GM21390 (cell line): ENCODE measurements around the gene MCM3AP.
A peak's percentile ranks its signal among the peaks of the same experiment; 100 is the strongest.
"Not testable (repeated sequence)": the region's sequence is repeated elsewhere in the genome, so short reads cannot be mapped to it uniquely, and the experiment has no call there.

Experiments
- ATAC-seq: cut with Tn5 transposase; IDR thresholded peaks from one replicate; pipeline ENCODE4 v1.9.1; 2021; ENCODE audit not compliant: unreplicated experiment

MCM3AP gene

DNA sequence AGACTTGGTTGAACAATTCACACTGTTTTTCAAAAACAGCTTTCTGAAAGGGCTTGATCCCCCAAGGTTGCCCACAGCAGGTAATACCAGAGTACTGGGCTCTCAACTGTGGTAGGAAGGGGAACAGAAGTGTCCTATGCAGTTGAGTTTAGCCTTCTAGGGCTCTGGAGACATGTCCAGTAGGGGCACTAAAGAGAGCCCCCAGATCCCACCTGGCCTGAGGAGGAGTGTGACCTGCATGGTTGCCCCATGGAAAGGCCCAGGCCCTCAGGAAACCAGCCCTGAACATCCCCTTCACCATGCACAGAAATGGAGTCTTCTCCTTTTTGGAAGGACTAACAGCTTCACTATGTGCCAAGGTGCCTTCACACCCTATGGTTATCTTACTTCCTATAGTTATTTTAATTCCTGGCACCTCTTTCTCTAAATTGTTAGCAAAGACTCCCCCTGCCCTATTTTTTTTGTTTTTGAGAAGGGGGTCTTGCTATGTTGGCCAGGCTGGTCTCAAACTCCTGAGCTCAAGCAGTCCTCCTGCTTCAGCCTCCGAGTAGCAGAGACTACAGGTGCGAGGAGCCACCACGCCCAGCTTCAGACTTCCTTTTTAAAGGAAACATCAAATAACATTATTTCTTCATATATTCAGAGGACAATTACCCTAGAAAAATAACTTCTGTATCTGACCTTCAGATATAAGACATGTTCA lies 40.0 kb downstream of the MCM3AP start:
- no peak for ATAC-seq

DNA sequence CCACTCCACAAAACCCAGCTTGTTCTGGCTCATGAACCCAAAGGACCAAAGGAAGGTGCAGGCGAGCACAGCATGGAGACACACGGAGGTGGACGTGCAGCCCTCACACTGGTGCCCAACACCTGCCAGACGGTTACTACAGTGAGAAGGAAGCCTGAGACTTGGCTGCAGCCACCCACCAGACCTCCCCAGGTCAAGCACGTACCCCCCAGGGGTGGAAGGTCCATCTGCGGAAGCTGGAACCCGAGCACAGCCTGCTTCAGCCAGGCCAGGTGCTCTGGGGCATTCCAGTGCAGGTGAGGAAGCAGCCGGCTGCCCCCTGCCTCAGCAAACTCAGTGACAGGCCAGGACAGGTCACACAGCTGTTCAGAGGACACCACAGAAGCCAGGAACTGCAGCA lies 40.8 kb downstream of the MCM3AP start:
- no peak for ATAC-seq

DNA sequence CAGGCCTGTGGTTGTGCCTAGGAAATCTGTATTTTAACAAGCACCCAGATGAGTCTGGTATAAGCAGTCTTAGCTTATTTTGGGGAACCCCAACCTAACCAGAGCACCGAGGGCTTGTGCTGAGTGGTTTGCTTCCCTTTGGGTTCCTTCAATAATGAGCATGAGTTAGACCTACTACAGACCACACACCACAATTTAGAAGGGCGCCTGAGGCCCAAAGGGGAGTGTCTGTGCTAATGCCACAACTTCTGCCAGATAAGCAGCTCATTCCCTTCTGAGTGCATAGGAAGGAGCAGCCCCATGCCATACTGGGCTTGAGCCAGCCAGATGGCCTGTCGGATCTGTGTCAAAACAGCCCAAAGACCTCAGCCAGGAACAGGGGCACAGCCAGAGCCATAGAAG lies 41.5 kb downstream of the MCM3AP start:
- ATAC-seq: no peak

DNA sequence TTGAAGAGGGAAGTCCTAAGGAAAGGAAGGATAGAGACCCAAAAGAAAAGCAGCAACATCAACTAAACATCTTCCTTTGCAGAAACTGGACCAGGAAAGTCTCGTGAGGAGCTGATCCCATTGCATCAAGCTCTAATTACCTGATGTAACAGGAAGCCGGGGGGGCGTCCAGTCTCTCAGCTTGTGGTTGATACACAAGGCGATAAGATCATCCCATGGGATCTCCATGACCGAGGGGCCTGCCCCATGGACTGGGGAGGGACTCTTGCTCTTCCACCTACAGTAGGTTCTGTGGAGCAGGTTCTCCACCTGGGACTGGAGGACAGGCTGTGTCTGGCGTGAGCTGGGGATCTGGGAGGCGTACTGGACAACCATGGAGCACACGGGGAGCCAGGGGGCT lies 42.1 kb downstream of the MCM3AP start:
- no peak for ATAC-seq

DNA sequence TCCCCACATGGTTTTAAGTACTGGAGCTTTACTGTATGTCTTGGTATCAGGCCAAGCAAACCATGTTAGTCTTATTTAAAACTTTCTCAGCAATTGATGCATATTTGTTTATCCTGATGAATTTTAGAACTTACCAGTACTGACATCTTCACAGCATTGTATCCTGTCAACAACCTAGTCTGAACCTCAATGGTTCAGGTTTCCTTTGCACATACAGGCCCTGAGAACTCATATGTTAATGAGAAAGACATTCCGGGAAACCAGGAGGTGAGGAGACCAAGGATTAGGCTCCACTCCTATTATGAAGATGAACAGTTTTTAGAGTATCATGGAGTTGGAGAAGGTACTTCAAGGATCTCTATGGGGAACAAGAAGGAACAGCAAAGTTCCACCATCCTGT lies 43.8 kb downstream of the MCM3AP start:
- ATAC-seq: not testable (repeated sequence)

DNA sequence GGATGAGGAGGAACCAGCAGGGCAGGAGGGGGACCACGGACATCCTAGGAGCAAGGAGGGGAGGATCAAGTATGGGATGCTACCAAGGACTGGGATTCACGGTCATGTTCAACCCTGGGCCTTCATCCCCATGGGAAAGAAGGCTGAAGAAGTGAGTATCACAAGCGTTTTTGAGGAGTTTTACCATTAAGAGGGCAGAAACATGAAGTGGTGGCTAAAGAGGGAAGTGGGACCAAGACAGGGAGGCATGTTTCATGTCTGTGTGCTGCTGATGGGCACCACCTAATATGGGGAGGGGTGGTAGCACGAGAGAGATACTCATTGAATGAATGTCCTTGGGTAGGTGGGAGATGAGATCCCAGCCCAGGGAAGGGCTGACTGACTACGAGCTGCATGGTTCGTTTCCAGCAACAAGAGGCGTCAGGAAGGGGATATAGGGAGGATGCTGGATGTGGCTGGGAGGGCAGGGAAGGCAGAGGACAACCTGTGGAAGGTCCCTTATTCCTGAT lies 45.5 kb downstream of the MCM3AP start:
- no peak for ATAC-seq

DNA sequence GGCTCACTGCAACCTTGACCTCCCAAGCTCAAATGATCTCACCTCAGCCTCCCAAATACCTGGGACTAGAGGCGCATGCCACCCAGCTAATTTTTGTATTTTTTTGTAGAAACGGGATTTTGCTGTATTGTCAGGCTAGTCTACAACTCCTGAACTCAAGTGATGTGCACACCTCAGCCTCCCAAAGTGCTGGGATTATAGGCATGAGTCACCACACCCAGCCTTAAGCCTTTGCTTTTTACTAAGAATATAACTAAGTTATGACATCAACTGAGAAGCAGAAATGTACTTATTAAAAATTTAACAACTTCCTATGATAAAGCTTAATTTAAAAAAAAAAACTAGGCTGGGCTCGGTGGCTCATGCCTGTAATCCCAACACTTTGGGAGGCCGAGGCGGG lies 47.9 kb downstream of the MCM3AP start:
- ATAC-seq: no peak

DNA sequence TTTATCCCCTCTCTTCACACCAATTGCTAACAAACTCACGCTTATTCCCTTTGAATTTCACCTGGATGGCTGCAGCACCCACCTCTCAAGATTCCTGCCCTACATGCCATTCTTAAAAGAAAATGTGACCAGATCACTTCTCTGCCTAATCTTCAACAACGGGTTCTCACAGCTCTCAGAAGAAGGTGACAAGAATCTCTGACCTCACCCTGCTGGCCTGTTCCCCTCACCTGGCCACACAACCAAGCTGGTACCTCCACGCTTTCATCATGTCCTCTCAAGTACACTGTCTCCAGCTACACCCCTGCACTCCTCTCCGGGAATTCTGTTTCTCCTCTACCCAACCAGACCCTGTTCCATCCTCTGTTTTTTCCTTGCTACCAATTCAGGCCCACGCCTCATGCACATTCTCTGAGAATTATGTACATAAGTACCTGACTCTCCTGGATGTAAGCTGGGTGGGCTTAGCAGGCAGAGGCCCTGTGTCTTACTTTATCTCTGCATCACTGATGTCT lies 50.9 kb downstream of the MCM3AP start:
- no peak for ATAC-seq

DNA sequence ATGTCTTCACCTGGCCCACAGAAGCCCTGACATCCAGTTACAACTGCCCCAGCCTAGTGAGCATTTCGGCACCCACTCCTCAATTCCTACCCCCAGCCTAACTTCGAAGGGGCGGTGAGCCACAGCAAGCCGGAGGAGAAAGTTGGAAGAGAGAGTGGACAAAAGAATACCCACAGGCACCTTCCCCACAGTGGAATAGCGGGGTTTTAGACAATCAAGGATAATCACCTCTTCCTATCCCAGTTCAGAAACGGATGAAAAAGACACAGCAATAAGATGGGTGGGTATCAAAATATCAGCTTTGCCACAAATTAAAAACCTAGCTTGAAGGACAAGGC lies 55.5 kb downstream of the MCM3AP start:
- ATAC-seq: no peak

DNA sequence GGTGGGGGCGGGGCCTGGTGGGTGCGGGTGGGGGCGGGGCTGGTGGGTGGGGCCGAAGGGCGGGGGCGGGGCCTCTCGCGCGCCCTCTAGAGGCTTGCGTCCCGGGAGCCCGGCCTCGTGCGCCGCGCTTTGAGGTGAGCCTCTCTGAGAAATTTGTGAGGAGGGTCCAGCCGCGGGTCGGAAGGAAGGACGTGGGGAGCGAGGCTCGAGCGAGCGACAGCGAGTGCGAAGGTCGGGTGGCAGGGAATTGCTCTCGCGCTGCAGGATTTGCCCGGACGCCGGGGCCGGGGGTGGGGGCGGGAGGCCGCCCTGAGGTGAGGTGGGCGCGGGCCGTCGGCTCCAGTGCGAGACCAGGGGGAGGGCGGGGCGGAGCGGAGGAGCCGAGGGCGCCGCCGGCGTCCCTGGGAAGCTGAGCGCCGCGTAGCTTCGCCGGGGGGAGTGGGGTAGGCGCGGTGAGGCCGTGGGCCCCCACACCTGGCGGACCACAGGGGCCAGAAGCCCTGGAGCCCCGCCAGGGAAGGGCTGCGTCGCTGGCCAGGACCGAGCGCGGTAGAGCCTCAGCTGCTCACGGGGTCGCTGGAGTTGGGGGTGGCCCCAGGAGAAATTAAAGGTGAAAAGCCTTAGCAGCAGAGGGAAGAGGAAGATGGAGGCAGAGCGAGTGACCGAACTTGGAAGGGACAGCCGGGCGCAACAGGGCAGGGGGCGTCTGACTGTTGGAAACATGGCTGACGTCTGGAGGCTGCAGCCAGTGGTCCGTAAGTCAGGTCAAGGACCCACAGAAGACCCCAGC lies 56.1 kb downstream of the MCM3AP start:
- peak; percentile 19 for ATAC-seq

DNA sequence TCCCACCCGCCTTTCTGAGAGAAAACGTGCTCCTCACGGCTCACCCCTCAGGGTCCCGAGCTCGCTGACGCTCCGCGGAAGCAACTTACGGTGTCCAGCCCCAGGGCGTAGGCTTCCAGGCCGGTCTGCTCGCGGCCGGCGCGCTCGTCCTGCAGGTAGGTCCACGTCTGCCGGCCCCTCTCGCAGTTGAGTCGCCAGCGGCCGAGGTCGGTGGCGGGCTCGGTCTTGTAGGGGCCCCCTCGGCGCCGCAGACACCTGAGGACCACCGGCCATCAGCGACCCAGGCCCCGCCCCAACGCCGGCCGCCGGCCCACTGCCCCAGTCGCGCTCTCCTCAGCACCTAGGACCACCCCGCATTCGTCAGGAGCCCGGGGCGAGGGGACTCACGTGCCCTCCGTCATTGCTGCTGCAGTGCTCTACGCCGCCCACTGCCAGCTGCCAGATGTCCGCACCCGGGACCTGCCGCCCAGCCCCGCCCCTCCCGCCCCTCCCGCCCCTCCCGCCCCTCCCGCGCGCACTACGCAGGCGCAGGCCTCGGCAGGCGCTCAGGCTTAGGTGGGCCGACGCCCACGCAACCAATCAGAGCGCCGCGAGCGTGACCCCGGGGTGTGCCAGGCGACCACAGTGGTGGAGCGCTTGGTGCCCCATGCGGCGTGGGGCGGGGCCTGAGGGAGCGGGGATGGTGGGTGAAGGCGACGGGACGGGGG lies 56.9 kb downstream of the MCM3AP start, which contains the start of gene LSS:
Gene LSS, minus strand, starts transcription at position 430 of the 707 bp plus-strand sequence. Its CDS starts 29 bp downstream, at position 401.
- peak; percentile 75 for ATAC-seq

DNA sequence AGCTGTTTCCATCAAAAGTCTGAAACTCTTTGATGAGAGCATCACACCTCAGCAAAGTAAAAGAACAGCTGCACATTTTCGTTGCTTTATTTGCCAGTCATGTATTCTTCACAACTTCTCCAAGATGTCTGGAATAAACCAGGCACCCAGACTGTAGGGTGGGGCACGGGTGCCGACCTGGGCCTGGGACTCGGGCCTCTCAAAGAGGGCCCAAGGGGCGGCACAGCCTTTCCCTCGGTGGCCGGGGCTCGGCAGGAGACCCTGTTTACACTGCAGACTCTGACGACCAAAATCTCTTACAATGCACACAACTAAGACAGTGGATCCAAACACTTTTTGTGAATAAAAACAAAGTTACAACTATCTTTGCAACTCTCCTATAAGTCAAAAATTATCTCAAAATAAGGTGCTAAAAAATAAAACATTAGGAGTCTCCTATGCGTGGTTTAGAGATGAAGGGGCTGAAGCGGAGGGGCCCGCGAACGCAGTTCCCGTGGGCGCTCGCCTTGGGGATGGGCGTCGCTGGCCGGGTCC lies 57.5 kb downstream of the MCM3AP start:
- ATAC-seq: no peak

DNA sequence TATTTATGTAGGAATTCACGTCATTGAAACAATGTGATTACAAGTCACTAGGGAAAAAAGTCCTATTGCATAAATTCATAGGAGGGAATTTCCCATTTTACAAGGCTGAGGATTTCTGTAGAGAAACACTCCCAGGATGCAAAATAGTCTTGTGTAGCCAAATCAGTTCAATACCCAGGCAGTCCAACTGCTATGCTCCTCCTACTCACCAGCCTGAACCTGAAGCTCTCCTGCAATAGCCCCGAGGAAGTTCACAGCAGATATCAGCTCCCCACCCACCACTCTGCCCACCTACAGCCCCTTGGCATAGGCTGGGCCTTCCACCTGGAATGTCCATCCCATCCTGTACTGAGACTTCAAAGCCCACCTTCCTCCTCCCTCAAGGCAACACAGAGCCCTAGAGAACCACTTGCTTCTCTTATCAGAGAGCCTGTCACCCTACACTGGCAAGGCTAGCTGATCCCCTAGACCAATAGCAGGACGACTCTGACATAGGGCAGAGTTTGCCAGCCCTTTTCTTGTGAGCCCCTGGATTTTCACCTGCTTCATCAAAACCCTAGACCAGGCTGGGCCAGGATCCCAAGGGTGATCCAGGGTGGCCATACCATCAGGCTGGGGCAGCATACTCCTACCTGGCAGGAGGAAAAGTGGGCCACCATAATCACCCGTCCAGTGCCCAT lies 58.4 kb downstream of the MCM3AP start:
- no peak for ATAC-seq

DNA sequence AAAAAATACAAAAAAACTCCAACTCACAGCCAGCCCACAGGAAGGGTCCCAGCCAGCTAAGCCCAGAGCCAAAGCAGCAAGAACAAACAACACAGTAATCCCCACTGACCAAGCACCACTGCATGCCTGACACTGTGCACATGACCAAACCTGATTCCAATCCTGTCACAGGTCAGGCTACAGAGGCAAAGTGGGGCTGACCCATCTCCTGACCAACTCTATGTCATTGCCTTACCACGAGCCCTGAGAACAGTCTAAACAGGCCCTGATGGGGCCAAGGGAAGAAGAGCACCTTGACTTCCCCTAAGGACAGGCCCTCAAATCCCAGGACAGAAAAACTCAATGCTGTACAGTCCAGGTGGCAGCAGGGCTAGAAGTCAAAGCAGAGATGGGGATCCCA lies 59.3 kb downstream of the MCM3AP start:
- no peak for ATAC-seq

DNA sequence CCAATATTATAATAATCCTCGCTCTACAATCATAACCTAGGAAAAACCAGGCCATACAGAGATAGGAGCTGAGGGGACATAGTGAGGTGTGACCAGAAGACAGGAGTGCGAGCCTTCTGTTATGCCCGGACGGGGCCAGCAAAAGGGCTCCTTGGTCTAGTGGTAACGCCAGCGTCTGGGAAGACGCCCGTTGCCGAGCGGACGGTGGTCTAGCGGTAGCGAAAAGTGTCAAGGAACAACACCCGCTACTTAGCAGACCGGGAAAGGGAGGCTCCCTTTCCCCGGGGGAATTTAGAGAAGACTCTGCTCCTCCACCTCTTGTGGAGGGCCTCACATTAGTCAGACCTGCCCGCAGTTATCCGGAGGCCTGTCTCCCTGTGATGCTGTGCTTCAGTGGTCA lies 61.8 kb downstream of the MCM3AP start:
- ATAC-seq: not testable (repeated sequence)

DNA sequence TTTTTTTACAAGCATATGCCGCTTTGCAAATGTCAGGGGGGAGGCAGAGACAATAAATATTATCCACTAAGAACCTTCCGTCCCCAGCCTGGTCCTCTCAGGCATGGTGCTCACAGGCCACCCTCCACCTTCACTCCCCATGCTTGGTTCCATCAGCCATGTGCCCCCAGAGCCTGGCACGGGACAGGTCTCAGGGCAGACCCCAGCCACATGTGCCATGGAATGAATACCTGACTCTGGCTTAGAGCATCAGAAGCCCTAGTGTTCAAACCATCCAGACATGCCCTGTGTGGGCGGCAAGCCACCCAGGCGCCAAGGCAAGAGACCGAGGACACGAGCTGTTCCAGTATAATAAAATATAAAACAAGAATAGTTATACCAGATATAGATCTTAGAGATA lies 62.2 kb downstream of the MCM3AP start:
- ATAC-seq: no peak

DNA sequence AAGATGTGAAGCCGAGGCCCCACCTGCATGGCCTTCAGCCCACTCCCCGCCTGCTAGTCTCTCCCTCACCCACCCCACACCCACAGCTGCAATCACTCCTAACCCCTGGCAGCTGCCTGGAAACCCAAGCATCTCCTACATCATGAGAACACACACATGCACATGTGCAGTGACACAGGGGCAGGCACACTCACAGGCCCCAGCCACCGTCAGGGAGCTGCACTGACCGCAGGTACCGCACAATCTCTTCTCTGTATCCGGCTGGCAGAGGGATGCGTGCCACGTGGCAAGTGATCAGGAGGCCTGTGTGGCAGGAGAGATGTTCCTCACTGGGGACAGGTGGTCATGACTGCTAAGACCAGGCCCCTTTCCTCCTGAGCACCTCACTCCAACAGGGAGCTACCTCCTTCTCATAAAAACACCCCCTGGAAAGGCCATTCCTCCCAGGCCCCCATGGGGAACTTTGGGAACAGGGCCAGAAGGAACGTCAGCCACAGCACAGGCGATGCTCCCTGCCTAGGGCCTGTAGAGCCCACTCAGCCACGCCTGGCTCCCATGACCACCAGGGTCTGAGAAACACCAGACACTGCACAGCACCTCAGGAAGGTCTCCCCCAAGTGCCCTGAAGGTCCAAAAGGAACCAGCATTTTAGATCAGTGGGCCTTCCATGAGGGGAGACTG lies 62.8 kb downstream of the MCM3AP start:
- no peak for ATAC-seq

DNA sequence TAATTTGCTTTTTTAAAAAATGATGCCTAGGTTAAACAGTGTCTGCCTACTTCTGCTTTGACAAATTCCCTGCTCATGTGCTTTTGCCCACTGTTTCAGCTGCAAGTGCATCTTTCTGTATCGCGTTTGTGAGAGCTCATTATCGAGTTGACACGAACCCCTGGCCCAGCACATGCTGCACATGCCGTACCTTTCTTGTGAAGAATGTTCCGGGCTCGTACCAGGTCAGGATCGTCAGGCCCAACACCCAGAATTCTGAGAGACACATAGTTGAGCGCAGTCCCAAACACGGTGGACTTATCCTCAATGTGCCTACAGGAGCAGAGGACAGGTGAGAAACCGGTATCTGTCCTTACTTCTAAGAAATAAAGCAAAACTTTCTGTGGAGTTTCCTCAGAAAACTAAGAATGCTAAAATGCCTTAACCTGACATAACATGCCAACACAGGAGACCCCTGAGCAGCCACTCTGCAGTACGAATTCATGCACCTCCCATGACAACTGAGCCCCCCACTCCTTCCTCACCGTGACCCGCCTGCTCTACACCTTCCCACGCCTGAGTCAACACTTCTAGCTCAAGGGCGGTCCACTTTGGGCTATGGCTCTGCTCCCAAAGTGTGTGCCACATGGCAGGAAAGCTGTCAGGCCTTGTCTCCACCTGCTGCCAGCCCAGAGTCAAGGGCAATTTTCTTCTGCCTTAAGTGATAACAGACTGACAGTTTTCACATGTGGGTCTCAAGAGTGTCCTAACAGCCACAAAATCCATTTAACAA lies 63.6 kb downstream of the MCM3AP start:
- ATAC-seq: no peak

DNA sequence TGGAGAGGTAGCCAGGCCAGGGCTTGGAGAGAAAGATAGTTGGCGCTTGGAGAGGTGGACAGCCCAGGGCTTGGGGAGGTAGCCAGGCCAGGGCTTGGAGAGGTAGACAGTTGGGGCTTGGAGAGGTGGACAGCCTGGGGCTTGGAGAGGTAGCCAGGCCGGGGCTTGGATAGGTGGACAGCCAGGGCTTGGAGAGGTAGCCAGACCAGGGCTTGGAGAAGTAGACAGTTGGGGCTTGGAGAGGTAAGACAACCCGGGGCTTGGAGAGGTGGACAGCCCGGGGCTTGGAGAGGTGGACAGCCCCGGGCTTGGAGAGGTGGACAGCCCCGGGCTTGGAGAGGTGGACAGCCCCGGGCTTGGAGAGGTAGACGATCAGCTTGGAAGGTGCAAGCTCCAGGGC lies 64.6 kb downstream of the MCM3AP start:
- no peak for ATAC-seq
